Measurements from ENCODE around the gene NGF. TPM values are rescaled to one million over a fixed set of nuclear protein-coding genes. Genes with fewer than 3 reads are reported as not detected.

Gene NGF
- total RNA-seq, 4 donors from 2014 or later: 1.5 to 2.3 (median 2.1) TPM

GRCh38 chr1:115242543-115242942 lies 95.5 kb downstream of the NGF start:
- no peak for TF ChIP-seq CTCF (IDR thresholded peaks at IDR 0.05; ENCODE audit: low read depth)

GRCh38 chr1:115241309-115241708 lies 96.7 kb downstream of the NGF start:
- TF ChIP-seq CTCF (IDR thresholded peaks at IDR 0.05; ENCODE audit: low read depth): no peak

- TF ChIP-seq CTCF (IDR thresholded peaks at IDR 0.05; ENCODE audit: low read depth): no peak
Observed at GRCh38 chr1:115240297-115240696, 97.8 kb downstream of the NGF start.

DNA sequence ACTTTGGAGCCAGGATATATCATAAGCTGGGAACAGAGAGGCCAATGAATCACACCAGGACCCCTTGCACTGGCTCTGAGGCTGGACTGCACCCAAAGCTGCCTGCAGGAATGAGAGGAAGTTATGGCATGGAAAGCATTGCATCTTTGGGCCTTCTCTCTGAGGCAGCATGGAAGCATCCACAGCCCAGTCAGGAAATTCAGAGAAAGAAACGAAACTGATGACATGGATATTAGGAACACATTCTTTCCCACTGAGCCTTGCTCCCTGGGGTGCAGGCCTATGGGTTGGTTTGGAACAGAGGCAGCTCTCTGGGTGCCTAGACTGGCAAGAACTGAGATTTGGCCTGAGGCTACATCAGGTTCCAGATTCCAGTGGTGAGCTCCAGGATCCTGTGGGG lies 98.6 kb downstream of the NGF start:
- TF ChIP-seq CTCF (IDR thresholded peaks at IDR 0.05; ENCODE audit: low read depth): no peak

- no peak for TF ChIP-seq CTCF (IDR thresholded peaks at IDR 0.05; ENCODE audit: low read depth)
Observed at GRCh38 chr1:115239148-115239422, 99.0 kb downstream of the NGF start.

DNA sequence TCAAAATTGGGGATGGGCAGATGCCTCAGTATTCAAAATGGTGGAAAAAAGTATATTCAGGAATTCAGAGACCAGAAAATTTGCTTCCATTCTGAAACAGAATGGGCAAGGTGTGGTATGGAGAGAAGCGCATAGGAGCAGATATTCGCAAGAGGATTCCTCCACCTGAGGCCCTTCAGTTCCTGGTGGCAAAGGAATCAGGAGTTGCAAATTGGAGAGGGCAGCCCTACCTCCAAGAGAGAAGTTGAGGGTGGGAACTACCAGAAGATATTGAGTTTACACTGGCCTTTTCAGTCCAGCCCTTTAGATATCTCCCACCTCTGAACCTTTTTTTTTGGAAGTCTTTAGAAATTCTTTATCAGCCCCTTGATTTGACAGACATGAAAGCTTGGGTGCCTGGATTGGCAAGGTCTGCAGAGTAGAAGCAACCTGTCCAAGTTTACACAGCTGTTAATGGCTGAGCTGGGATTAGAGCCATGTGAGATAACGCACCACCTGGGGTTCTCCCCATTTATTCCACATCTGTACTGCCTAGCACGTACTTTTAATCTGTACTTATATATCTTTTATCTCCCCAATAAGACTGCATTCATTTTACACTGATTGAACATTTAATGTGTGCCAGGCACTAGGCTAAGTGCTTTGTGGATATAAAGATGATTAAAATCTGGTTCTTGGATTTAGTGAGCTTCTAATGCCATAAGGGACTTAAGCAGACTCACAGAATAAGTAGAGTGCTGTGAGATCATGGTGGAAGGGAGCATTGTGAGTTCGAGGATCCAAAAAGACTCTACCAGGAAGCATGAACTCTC lies 99.5 kb downstream of the NGF start:
- TF ChIP-seq CTCF (IDR thresholded peaks at IDR 0.05; ENCODE audit: low read depth): no peak

GRCh38 chr1:115237507-115237906 lies 100.5 kb downstream of the NGF start:
- no peak for TF ChIP-seq CTCF (IDR thresholded peaks at IDR 0.05; ENCODE audit: low read depth)
